ENCODE measurements around the gene ANKRD53. TPM values are rescaled to one million over a fixed set of nuclear protein-coding genes. Genes with fewer than 3 reads are reported as not detected.
A peak's percentile ranks its signal among the peaks of the same experiment; 100 is the strongest.

The ANKRD53 gene
- total and polyA plus RNA-seq, 8 donors: 0.52 to 4.7 (median 3.0) TPM

DNA sequence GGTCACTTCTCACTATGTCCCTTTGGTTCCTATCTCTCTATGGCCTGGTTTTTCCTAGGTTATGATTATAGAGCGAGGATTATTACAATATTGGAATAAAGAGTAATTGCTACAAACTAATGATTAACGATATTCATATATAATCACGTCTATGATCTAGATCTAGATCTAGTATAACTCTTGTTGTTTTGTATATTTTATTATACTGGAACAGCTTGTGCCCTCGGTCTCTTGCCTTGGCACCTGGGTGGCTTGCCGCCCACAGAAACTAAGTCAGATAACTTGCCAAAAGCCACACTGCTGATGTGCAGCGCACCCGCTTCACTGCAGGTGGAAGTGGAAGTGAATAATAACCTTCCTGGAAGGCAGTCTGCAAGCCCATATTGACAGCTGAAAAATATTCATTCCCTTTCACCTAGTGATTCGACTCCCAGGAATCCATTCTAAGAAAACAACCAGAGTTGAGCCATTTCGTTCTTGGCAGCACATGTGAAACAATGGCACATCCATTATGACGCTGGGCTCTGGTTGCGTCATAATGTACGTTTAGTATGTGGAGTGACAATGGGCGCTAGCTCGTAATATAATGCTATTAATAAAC is 725 bp upstream of the ANKRD53 start:
- H3K9me3 ChIP-seq: no peaks in the 10 kb centered on the region
- H3K27ac ChIP-seq: peak overlapping the region; percentile 83 to 84

DNA sequence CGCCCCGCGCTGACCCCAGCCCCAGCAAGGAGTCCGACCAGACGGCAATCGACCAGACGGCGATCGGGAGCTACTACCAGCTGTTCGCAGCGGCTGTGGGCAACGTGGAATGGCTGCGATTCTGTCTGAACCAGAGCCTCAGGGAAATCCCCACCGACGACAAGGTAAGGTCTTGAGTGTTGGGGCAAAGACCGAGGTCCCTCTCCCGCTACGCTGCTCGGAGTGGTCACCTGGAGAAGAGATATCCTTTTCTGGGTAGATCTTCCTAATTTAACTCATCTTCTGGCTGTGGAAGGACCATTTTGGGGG is 704 bp downstream of the ANKRD53 start:
- H3K27me3 ChIP-seq: peaks cover 0 to 16% of the 10 kb centered on the region in 2 donors
- peaks cover 10 to 25% of the 10 kb centered on the region in 2 donors for H3K4me1 ChIP-seq
- peak overlapping the region; percentile 39 to 61 for H3K4me3 ChIP-seq
- ATAC-seq (no peak), DNase-seq (peak in 1 of 4 donors; percentile 42)
- intact Hi-C loops (cut with DNase I): no loop called here
- H3K27ac ChIP-seq: peak overlapping the region in 1 of 2 donors; percentile 84
- no peaks in the 10 kb centered on the region for H3K36me3 ChIP-seq
- no peaks in the 10 kb centered on the region for H3K9me3 ChIP-seq
- TF ChIP-seq, protein P1, sequence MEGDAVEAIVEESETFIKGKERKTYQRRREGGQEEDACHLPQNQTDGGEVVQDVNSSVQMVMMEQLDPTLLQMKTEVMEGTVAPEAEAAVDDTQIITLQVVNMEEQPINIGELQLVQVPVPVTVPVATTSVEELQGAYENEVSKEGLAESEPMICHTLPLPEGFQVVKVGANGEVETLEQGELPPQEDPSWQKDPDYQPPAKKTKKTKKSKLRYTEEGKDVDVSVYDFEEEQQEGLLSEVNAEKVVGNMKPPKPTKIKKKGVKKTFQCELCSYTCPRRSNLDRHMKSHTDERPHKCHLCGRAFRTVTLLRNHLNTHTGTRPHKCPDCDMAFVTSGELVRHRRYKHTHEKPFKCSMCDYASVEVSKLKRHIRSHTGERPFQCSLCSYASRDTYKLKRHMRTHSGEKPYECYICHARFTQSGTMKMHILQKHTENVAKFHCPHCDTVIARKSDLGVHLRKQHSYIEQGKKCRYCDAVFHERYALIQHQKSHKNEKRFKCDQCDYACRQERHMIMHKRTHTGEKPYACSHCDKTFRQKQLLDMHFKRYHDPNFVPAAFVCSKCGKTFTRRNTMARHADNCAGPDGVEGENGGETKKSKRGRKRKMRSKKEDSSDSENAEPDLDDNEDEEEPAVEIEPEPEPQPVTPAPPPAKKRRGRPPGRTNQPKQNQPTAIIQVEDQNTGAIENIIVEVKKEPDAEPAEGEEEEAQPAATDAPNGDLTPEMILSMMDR (IDR thresholded peaks at IDR 0.05): no peak

More for the DNA sequence above, 725 bp upstream of the ANKRD53 start:
- peak; percentile 22 for ATAC-seq
- intact Hi-C loops (cut with DNase I): no loop called here
- Histone ChIP-seq H3K36me3 (no peaks in the 10 kb centered on the region), H3K27me3 (peaks cover 0 to 16% of the 10 kb centered on the region in 2 donors), H3K4me1 (peaks cover 10 to 25% of the 10 kb centered on the region in 2 donors), H3K4me3 (peak overlapping the region; percentile 39 to 61)
- DNase-seq: peak in 2 of 4 donors; percentile 40 to 68
- TF ChIP-seq, protein P1 (IDR thresholded peaks at IDR 0.05): peak in 1 of 2 donors; percentile 20

DNA sequence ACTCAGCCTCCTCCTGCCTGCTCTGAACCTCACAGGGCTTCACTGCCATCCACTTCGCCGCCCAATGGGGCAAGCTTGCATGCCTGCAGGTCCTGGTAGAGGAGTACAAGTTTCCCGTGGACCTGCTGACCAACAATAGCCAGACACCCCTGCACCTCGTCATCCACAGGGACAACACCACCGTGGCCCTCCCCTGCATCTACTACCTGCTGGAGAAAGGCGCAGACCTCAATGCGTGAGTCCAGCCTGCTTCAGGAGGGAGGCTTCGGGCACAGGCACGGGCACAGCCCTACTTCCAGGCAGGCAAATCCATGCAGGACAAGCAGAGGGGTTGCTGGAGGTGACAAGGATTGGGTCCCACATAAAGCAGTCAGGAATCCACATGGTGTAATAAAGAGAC is 1.2 kb downstream of the ANKRD53 start:
- Histone ChIP-seq H3K36me3 (no peaks in the 10 kb centered on the region), H3K27me3 (peaks cover 0 to 16% of the 10 kb centered on the region in 2 donors), H3K27ac (no peak overlapping the region), H3K4me1 (peaks cover 10 to 28% of the 10 kb centered on the region in 2 donors), H3K9me3 (no peaks in the 10 kb centered on the region), H3K4me3 (no peak overlapping the region)
- DNase-seq: peak in 1 of 4 donors; percentile 58
- ATAC-seq: no peak
- intact Hi-C loops (cut with DNase I): no loop called here
- TF ChIP-seq, protein P1 (IDR thresholded peaks at IDR 0.05): no peak

DNA sequence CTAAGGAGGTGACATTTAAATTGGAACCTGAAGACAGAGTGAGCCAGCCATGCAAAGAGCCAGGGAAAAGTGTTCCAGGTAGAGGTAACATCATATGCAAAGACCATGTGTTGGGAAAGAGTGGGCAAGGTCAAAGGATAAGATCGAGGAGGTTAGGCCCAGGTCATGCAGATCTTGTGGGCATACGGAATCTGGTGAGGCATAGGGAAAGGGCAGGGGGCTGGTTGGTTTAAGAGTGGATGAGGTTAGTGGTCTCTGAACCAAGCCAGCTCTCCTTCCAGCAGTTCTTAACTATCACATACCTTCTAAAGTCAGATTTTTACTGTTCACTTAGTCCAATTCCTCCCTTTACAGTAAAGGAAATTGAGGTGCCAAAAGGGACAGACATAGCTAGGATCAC is 3.0 kb downstream of the ANKRD53 start:
- peaks cover 0 to 16% of the 10 kb centered on the region in 2 donors for H3K27me3 ChIP-seq
- intact Hi-C loops (cut with DNase I): no loop called here
- peaks cover 0 to 11% of the 10 kb centered on the region in 2 donors for H3K36me3 ChIP-seq
- TF ChIP-seq, protein P1 (IDR thresholded peaks at IDR 0.05): no peak
- H3K27ac ChIP-seq: no peak overlapping the region
- DNase-seq (no peak), ATAC-seq (no peak)
- H3K4me3 ChIP-seq: no peak overlapping the region
- H3K4me1 ChIP-seq: peaks cover 10 to 42% of the 10 kb centered on the region in 2 donors
- no peaks in the 10 kb centered on the region for H3K9me3 ChIP-seq

DNA sequence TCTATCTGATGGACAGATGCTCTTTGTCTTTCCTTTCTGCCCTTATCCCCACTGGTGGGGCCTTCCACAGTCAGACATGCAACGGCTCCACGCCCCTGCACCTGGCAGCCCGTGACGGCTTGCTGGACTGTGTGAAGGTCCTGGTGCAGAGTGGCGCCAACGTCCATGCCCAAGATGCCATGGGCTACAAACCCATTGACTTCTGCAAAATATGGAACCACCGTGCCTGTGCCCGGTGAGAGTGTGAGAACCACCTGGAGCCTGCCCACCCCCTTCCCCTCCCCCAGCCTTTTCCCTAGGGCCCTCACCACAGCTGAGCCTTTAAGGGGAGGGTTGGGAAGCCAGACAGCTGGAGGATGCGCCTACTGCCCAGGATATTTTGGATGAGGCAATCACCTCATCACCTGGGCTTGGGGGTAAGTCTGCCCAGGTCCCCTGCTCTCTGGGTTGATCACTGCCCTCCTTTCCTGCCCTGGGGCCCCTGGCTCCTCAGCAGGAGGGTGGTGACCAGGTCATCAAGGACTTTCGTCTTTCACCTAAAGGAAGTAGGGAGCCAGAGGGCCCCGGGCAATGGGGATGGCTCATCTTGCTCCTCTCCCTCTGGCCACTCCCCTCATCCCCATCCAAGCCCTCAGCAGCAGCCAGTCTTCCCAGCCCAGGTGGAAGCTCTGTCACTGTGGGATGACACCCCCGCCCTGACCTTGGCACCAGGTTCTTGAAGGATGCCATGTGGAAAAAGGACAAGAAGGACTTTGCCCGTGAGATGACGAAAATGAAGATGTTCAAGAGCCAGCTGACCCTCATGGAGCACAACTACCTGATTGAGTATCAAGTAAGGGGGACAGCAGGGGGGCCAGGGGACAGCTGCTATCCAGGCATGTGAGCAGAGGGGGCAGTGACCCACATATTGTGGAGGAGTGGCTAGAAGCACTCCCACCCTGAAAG is 3.7 kb downstream of the ANKRD53 start:
- Histone ChIP-seq H3K4me3 (no peak overlapping the region), H3K27ac (no peak overlapping the region), H3K36me3 (peaks cover 0 to 18% of the 10 kb centered on the region in 2 donors), H3K4me1 (peaks cover 10 to 37% of the 10 kb centered on the region in 2 donors), H3K27me3 (peaks cover 0 to 16% of the 10 kb centered on the region in 2 donors), H3K9me3 (no peaks in the 10 kb centered on the region)
- intact Hi-C loops (cut with DNase I): no loop called here
- no peak for ATAC-seq
- DNase-seq: peak in 1 of 4 donors; percentile 59
- TF ChIP-seq, protein P1 (IDR thresholded peaks at IDR 0.05): no peak

All from left lung (tissue), 10 donors.